Fibroblast of villous mesenchyme (primary cell): ENCODE data around the gene TMPRSS7. TPM values are rescaled to one million over a fixed set of nuclear protein-coding genes. Genes with fewer than 3 reads are reported as not detected.
"Not testable (repeated sequence)": the region's sequence is repeated elsewhere in the genome, so short reads cannot be mapped to it uniquely, and the experiment has no call there.

Experiments used
- DNase-seq: peaks from one replicate; pipeline ENCODE4 v3.0.0-alpha.2; 2010; ENCODE audit warnings: low read depth
- H3K4me3 ChIP-seq: 2 replicates; pipeline ENCODE4 v1.5.1; 2011; ENCODE audit warnings: low read depth, mild to moderate bottlenecking, low read length
- CTCF ChIP-seq: IDR thresholded peaks from 2 replicates; pipeline ENCODE4 v1.5.1; 2012; ENCODE audit warnings: low read depth, mild to moderate bottlenecking, low read length; ENCODE audit not compliant: insufficient read depth
- total RNA-seq: library from RNA; depleted of rRNA; stranded (reverse); fragments of >200 nt; gene quantifications from 2 replicates; pipeline ENCODE4 v1.2.3, GENCODE V29; 2012

Gene TMPRSS7
- total RNA-seq, 1 donor, result not detected

GRCh38 chr3:112056451-112056929, 22.0 kb downstream of the TMPRSS7 start:
- DNase-seq, result peak; percentile 18
- H3K4me3 ChIP-seq, result no peak overlapping the region
- no peak for TF ChIP-seq CTCF

GRCh38 chr3:112059497-112059896, 25.0 kb downstream of the TMPRSS7 start:
- DNase-seq, result no peak
- no peak for TF ChIP-seq CTCF
- H3K4me3 ChIP-seq, result no peak overlapping the region

GRCh38 chr3:112061152-112061551, 26.6 kb downstream of the TMPRSS7 start:
- peak; percentile 22 for DNase-seq
- no peak overlapping the region for H3K4me3 ChIP-seq
- no peak for TF ChIP-seq CTCF

- not testable (repeated sequence) for DNase-seq
These were observed 38.0 kb downstream of the TMPRSS7 start for GRCh38 chr3:112072387-112073060.

GRCh38 chr3:112074006-112074405, 39.5 kb downstream of the TMPRSS7 start:
- TF ChIP-seq CTCF, result no peak
- no peak overlapping the region for H3K4me3 ChIP-seq
- peak; percentile 21 for DNase-seq

More at GRCh38 chr3:112072387-112073060, 38.0 kb downstream of the TMPRSS7 start:
- H3K4me3 ChIP-seq, result not testable (repeated sequence)

GRCh38 chr3:112074616-112075497, 40.3 kb downstream of the TMPRSS7 start:
- no peak overlapping the region for H3K4me3 ChIP-seq
- no peak for TF ChIP-seq CTCF
- DNase-seq, result peak; percentile 95
